K562 (cell line): ENCODE measurements around the gene SUPT7L. TPM values are rescaled to one million over a fixed set of nuclear protein-coding genes. Genes with fewer than 3 reads are reported as not detected.

Experiments
- CREM ChIP-seq: IDR thresholded peaks from 2 replicates; pipeline ENCODE4 v1.6.1; 2014; ENCODE audit warnings: antibody characterized with exemption, low read depth
- EGR1 ChIP-seq: fragments of 450-650 bp; conservative IDR thresholded peaks from 2 replicates; pipeline ENCODE4 v1.6.1; 2017; ENCODE audit warnings: mild to moderate bottlenecking
- ELF2 ChIP-seq: fragments of 250-450 bp; sonication (Bioruptor Pico); IDR thresholded peaks from 2 replicates; pipeline ENCODE4 v1.5.0; 2021; ENCODE audit warnings: mild to moderate bottlenecking
- ESRRA ChIP-seq: fragments of 450-650 bp; IDR thresholded peaks from 2 replicates; pipeline ENCODE4 v1.6.1; 2014; ENCODE audit warnings: low read depth, mild to moderate bottlenecking, moderate library complexity, borderline replicate concordance
- MAFF ChIP-seq: IDR thresholded peaks from 2 replicates; pipeline ENCODE4 v1.6.1; 2012; ENCODE audit warnings: low read length, improper control_type of control experiment
- MEIS2 ChIP-seq: fragments of 450-650 bp; IDR thresholded peaks from 2 replicates; pipeline ENCODE4 v1.6.1; 2014; ENCODE audit warnings: mild to moderate bottlenecking; ENCODE audit not compliant: partially characterized antibody
- MYBL2 ChIP-seq, 2 experiments: fragments of 450-650 bp in 1 of 2; sonication (generic) in 1 of 2; formaldehyde crosslinking in 1 of 2; IDR thresholded peaks; 2 replicates each; pipeline versions ENCODE4 v1.6.1 to v1.8.1; 2017 to 2022; ENCODE audit warnings: borderline replicate concordance in 1 of 2, inconsistent platforms in 1 of 2, low read depth in 1 of 2, mild to moderate bottlenecking in 1 of 2, missing genetic modification reagents in 1 of 2, moderate library complexity in 1 of 2
- POLR2G ChIP-seq: fragments of 200-400 bp; formaldehyde crosslinking; IDR thresholded peaks from 2 replicates; pipeline ENCODE4 v1.6.1; 2017; ENCODE audit warnings: low read depth, mild to moderate bottlenecking, antibody characterized with exemption, low read length, moderate library complexity
- PPARD ChIP-seq: fragments of 250-450 bp; sonication (Bioruptor Pico); IDR thresholded peaks from 2 replicates; pipeline ENCODE4 v1.8.0; 2022; ENCODE audit warnings: inconsistent platforms, mild to moderate bottlenecking, moderate library complexity
- TBL1XR1 ChIP-seq, 2 experiments: IDR thresholded peaks; 2 replicates each; pipeline ENCODE4 v1.6.1; 2012; ENCODE audit warnings: improper control_type of control experiment in 2 of 2, low read length in 2 of 2, mild to moderate bottlenecking in 1 of 2
- polyA plus RNA-seq, 8 experiments: library from polyadenylated mRNA; depleted of rRNA in 4 of 8; stranded (reverse) in 5 of 8; unstranded in 3 of 8; fragments of >200 nt; fragmentation: Nextera tagmentation in 2 of 8; fragmentation: Illumina TruSeq in 1 of 8; extraction: Ambion mirVana in 2 of 8; extraction: Trizol in 1 of 8; gene quantifications; 2 replicates each; pipeline versions ENCODE4 v1.2.1 to v1.2.3, GENCODE V29; 2011 to 2014; ENCODE audit warnings: inconsistent platforms in 1 of 8, missing spikeins in 1 of 8
- total RNA-seq, 7 experiments: library from RNA; depleted of rRNA in 6 of 7; stranded (reverse); fragments of >200 nt in 6 of 7; fragmentation: Illumina TruSeq in 2 of 7; extraction: Trizol in 2 of 7; gene quantifications; 2 replicates each; pipeline versions ENCODE4 v1.2.1 to v1.2.3, GENCODE V29; 2011 to 2021; ENCODE audit warnings: low replicate concordance in 1 of 7
- TF ChIP-seq, protein P1 (sequence below): fragments of 450-650 bp; IDR thresholded peaks from 2 replicates; pipeline ENCODE4 v1.7.0; 2016; ENCODE audit warnings: borderline replicate concordance
- TF ChIP-seq, protein P2 (sequence below): fragments of 450-650 bp; formaldehyde crosslinking; IDR thresholded peaks from 2 replicates; pipeline ENCODE4 v1.4.0; 2022; ENCODE audit warnings: mild to moderate bottlenecking, moderate library complexity
- TF ChIP-seq, protein P3 (sequence below): IDR thresholded peaks from 2 replicates; pipeline ENCODE4 v1.6.1; 2011; ENCODE audit warnings: borderline replicate concordance, low read depth, mild to moderate bottlenecking, moderate library complexity, low read length; ENCODE audit not compliant: insufficient read depth, poor library complexity, severe bottlenecking
- TF ChIP-seq, protein P4 (sequence below): sonication (generic); IDR thresholded peaks from 2 replicates; pipeline ENCODE4 v1.6.1; 2016

The SUPT7L gene
- total and polyA plus RNA-seq, 9 of the 15 experiments (the other 6 are each of a cell fraction or from before 2014, with no cell fraction given), result 22.0 to 72.8 (median 40.2) TPM

DNA sequence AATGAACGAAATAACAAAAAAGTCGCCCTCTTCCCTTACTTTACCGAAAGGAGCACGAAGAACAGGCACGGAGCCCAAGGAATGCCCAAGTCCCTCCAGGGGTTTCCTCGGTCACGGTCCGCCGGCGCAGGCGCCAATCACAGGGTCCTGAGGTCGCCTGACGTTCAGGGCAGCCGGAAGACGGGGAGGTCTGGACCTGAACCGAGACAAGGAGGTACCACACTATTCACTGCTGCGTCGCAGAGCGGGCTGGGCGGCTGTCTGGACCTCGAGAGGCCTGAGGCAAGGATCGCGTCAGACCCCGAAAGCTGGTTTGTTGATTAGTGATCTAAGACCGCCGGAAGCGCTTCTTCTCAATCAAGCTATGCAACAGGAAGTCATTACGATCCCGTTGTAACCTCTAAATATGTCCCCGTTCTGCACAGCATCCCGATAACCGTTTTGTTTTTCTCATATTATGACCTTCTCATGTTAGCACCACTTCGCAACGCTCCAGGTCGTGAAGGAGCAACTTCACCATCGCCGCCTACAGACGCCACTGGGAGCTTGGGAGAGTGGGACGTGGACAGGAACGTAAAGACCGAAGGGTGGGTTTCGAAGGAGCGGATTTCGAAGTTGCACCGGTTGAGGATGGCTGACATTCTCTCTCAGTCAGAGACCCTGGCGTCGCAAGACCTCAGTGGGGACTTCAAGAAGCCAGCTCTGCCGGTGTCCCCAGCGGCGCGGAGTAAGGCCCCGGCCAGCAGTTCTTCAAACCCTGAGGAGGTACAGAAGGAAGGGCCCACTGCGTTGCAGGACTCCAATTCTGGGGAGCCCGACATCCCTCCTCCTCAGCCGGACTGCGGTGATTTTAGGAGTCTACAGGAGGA is at the start of gene SUPT7L, which contains the start of gene SLC4A1AP (continued):
- TF ChIP-seq, protein P1, sequence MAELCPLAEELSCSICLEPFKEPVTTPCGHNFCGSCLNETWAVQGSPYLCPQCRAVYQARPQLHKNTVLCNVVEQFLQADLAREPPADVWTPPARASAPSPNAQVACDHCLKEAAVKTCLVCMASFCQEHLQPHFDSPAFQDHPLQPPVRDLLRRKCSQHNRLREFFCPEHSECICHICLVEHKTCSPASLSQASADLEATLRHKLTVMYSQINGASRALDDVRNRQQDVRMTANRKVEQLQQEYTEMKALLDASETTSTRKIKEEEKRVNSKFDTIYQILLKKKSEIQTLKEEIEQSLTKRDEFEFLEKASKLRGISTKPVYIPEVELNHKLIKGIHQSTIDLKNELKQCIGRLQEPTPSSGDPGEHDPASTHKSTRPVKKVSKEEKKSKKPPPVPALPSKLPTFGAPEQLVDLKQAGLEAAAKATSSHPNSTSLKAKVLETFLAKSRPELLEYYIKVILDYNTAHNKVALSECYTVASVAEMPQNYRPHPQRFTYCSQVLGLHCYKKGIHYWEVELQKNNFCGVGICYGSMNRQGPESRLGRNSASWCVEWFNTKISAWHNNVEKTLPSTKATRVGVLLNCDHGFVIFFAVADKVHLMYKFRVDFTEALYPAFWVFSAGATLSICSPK, result 0 out of 2 replicates have a peak, but pooled peaks have one; percentile 51
- TF ChIP-seq MYBL2 (IDR thresholded peaks at IDR 0.05; ENCODE audit: low read depth) (peak; percentile 34; the same call in 1 of the 2 replicates), MYBL2 (CRISPR knock-in tag; IDR thresholded peaks at IDR 0.05; ENCODE audit: borderline replicate concordance) (no peak), EGR1 (no peak), ELF2 (peak; percentile 78), POLR2G (peak; percentile 88), MAFF (no peak), PPARD (CRISPR knock-in tag) (no peak), CREM (peak; percentile 81; the same call in 1 of the 2 replicates), ESRRA (peak; percentile 84), MEIS2 (peak; percentile 19), TBL1XR1 (IDR thresholded peaks at IDR 0.05; ENCODE audit: low read length in 2 of 2) (no peak; a peak in 1 of 4 replicates)
- TF ChIP-seq, protein P2, sequence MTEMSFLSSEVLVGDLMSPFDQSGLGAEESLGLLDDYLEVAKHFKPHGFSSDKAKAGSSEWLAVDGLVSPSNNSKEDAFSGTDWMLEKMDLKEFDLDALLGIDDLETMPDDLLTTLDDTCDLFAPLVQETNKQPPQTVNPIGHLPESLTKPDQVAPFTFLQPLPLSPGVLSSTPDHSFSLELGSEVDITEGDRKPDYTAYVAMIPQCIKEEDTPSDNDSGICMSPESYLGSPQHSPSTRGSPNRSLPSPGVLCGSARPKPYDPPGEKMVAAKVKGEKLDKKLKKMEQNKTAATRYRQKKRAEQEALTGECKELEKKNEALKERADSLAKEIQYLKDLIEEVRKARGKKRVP (CRISPR knock-in tag), result peak; percentile 14; the same call in 1 of the 2 replicates
- TF ChIP-seq, protein P3, sequence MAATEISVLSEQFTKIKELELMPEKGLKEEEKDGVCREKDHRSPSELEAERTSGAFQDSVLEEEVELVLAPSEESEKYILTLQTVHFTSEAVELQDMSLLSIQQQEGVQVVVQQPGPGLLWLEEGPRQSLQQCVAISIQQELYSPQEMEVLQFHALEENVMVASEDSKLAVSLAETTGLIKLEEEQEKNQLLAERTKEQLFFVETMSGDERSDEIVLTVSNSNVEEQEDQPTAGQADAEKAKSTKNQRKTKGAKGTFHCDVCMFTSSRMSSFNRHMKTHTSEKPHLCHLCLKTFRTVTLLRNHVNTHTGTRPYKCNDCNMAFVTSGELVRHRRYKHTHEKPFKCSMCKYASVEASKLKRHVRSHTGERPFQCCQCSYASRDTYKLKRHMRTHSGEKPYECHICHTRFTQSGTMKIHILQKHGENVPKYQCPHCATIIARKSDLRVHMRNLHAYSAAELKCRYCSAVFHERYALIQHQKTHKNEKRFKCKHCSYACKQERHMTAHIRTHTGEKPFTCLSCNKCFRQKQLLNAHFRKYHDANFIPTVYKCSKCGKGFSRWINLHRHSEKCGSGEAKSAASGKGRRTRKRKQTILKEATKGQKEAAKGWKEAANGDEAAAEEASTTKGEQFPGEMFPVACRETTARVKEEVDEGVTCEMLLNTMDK, result no peak
- TF ChIP-seq, protein P4, sequence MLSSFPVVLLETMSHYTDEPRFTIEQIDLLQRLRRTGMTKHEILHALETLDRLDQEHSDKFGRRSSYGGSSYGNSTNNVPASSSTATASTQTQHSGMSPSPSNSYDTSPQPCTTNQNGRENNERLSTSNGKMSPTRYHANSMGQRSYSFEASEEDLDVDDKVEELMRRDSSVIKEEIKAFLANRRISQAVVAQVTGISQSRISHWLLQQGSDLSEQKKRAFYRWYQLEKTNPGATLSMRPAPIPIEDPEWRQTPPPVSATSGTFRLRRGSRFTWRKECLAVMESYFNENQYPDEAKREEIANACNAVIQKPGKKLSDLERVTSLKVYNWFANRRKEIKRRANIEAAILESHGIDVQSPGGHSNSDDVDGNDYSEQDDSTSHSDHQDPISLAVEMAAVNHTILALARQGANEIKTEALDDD, result no peak
